Measurements from ENCODE around the gene DDX51. TPM values are rescaled to one million over a fixed set of nuclear protein-coding genes. Genes with fewer than 3 reads are reported as not detected.

Gene DDX51
- total and polyA plus RNA-seq, 4 donors, result 2.5 to 7.5 (median 5.5) TPM

DNA sequence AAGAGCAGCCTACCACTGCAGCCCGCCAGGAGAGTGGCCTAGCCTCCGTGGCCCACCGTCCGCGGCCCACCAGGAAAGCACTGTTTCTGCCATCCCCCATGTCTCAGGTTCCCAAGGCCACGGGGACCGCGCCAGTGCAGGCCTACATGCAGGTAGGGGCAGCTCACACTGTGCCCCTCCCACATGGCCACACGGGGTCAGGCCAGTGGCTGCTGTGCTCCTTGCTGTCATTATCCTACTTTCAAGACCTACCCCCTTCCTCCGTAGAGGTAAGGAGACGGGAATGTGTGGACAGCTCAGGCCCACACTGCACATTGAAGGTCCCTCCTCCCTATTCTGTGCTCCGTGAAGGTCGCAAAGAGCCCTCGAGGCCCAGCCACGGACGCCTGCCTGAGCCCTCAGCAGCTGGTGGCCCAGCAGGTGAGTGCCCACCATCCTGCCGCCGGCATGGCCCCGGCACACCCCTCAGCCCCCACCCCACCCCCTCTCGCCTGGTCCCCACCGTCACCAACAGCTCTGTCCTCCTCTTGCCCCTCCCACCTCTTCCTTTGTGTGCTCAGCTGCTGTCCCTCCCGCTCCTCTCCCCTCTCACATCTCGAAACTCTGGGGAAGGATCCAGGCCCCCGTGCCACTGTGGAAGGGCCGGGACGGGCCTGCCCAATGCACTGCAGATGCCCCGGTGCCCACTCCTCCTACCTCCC lies 10.0 kb downstream of the DDX51 start:
- Histone ChIP-seq H3K9me3 (ENCODE audit: control insufficient read depth in 4 of 4, low read length in 3 of 4) (no peaks in the 10 kb centered on the region), H3K4me1 (ENCODE audit: control insufficient read depth in 4 of 4, insufficient read depth in 4 of 4, low read length in 3 of 4) (no peaks in the 10 kb centered on the region), H3K36me3 (ENCODE audit: control insufficient read depth in 4 of 4, insufficient read depth in 3 of 4, low read depth in 1 of 4, low read length in 3 of 4) (peaks cover 2 to 7% (median 4%) of the 10 kb centered on the region in 4 donors), H3K9ac (ENCODE audit: low read depth in 1 of 2, low read length in 2 of 2) (no peak overlapping the region), H3K4me3 (ENCODE audit: low read depth in 1 of 3, low read length in 3 of 3) (no peak overlapping the region), H3K27ac (ENCODE audit: low read depth in 1 of 2, low read length in 2 of 2) (no peak overlapping the region), H3K27me3 (ENCODE audit: control insufficient read depth in 4 of 4, insufficient read depth in 4 of 4, low read length in 3 of 4) (no peaks in the 10 kb centered on the region)
- DNase-seq (ENCODE audit: low spot score), result no peak
- no peak for TF ChIP-seq SP1 (IDR thresholded peaks at IDR 0.05)
- TF ChIP-seq, protein P1, sequence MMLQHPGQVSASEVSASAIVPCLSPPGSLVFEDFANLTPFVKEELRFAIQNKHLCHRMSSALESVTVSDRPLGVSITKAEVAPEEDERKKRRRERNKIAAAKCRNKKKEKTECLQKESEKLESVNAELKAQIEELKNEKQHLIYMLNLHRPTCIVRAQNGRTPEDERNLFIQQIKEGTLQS (IDR thresholded peaks at IDR 0.05), result no peak
- WGBS, result 73% methylated on average over 27 of the region's 27 CpGs

DNA sequence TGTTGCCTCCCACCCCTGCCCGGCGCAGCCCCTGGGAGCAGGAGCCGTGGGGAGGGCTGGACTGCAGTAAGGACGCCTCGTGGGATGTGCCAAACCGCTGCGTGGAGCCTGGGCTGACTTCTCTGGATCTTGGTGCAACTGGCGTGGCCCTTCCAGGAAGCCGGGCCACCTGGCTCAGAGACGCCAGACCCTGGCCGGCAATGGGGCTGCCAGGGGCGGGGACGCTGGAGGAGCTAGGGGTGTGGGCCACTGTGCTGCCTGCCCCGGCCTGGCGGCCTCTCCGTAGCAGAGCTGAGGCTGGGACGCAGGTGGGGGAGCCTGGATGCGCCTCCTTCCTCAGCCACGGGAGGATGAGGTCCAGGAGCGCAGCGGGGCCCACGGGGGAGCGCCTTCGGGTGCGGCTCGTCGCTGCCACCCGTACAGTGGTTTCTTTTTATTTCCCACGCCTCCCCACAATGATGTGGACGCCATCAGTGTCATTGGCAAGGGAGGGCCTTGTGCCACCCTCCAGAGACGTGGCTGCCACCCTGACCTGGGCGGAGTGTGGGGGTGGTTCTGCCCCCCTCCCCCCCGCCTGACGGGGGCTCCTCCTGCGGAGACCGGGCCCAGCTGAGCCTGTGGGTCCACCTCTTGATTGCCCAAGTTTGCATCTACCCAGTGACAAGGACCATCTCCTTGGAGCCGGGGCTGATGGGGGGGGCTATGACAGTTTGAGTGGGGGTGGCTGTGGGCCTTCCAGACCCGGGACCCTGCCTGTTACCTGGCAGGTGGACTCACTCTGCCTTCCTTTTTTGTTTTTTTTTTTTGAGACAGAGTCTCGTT lies 11.3 kb downstream of the DDX51 start:
- no peak overlapping the region for H3K9ac ChIP-seq (ENCODE audit: low read depth in 1 of 2, low read length in 2 of 2)
- no peaks in the 10 kb centered on the region for H3K27me3 ChIP-seq (ENCODE audit: control insufficient read depth in 4 of 4, insufficient read depth in 4 of 4, low read length in 3 of 4)
- no peaks in the 10 kb centered on the region for H3K9me3 ChIP-seq (ENCODE audit: control insufficient read depth in 4 of 4, low read length in 3 of 4)
- TF ChIP-seq RAD21 (IDR thresholded peaks at IDR 0.05) (no peak), SP1 (IDR thresholded peaks at IDR 0.05) (no peak), TAF1 (conservative IDR thresholded peaks at IDR 0.05) (no peak), NR2F2 (IDR thresholded peaks at IDR 0.05) (no peak), HNF4G (IDR thresholded peaks at IDR 0.05) (no peak), RXRA (IDR thresholded peaks at IDR 0.05) (no peak), JUND (IDR thresholded peaks at IDR 0.05) (no peak), GABPA (IDR thresholded peaks at IDR 0.05 in 1 of 2, conservative IDR thresholded peaks at IDR 0.05 in 1 of 2) (no peak)
- TF ChIP-seq, protein P2, sequence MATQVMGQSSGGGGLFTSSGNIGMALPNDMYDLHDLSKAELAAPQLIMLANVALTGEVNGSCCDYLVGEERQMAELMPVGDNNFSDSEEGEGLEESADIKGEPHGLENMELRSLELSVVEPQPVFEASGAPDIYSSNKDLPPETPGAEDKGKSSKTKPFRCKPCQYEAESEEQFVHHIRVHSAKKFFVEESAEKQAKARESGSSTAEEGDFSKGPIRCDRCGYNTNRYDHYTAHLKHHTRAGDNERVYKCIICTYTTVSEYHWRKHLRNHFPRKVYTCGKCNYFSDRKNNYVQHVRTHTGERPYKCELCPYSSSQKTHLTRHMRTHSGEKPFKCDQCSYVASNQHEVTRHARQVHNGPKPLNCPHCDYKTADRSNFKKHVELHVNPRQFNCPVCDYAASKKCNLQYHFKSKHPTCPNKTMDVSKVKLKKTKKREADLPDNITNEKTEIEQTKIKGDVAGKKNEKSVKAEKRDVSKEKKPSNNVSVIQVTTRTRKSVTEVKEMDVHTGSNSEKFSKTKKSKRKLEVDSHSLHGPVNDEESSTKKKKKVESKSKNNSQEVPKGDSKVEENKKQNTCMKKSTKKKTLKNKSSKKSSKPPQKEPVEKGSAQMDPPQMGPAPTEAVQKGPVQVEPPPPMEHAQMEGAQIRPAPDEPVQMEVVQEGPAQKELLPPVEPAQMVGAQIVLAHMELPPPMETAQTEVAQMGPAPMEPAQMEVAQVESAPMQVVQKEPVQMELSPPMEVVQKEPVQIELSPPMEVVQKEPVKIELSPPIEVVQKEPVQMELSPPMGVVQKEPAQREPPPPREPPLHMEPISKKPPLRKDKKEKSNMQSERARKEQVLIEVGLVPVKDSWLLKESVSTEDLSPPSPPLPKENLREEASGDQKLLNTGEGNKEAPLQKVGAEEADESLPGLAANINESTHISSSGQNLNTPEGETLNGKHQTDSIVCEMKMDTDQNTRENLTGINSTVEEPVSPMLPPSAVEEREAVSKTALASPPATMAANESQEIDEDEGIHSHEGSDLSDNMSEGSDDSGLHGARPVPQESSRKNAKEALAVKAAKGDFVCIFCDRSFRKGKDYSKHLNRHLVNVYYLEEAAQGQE (IDR thresholded peaks at IDR 0.05), result no peak
- no peaks in the 10 kb centered on the region for H3K4me1 ChIP-seq (ENCODE audit: control insufficient read depth in 4 of 4, insufficient read depth in 4 of 4, low read length in 3 of 4)
- H3K36me3 ChIP-seq (ENCODE audit: control insufficient read depth in 4 of 4, insufficient read depth in 3 of 4, low read depth in 1 of 4, low read length in 3 of 4), result peaks cover 0 to 10% (median 4%) of the 10 kb centered on the region in 4 donors
- no peak overlapping the region for H3K27ac ChIP-seq (ENCODE audit: low read depth in 1 of 2, low read length in 2 of 2)
- H3K4me3 ChIP-seq (ENCODE audit: low read depth in 1 of 3, low read length in 3 of 3), result no peak overlapping the region
- no peak for DNase-seq (ENCODE audit: low spot score)
- 92% methylated on average over 39 of the region's 39 CpGs for WGBS

DNA sequence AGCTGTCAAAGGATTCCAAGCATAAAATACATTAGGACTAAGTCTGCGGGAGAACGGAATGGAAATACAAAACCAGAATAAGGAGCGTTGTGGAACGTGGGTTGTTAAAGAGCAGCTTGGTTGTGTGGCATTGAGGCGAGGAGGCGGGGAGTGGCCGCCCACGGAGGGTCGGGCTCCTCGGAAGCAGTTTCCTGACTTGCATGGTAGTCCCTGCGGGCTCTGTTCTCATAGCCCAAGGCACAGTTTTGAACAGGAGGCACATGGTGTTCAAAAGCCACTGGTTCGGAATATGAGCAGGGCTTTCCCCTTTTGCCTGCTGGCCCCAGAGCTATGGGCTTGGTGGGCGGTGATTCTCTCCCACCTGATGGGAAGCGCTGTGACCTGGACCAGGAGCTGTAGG lies 12.2 kb downstream of the DDX51 start:
- Histone ChIP-seq H3K36me3 (ENCODE audit: control insufficient read depth in 4 of 4, insufficient read depth in 3 of 4, low read depth in 1 of 4, low read length in 3 of 4) (peaks cover 0 to 16% (median 10%) of the 10 kb centered on the region in 4 donors), H3K27me3 (ENCODE audit: control insufficient read depth in 4 of 4, insufficient read depth in 4 of 4, low read length in 3 of 4) (no peaks in the 10 kb centered on the region), H3K9ac (ENCODE audit: low read depth in 1 of 2, low read length in 2 of 2) (no peak overlapping the region), H3K9me3 (ENCODE audit: control insufficient read depth in 4 of 4, low read length in 3 of 4) (no peaks in the 10 kb centered on the region), H3K4me1 (ENCODE audit: control insufficient read depth in 4 of 4, insufficient read depth in 4 of 4, low read length in 3 of 4) (no peaks in the 10 kb centered on the region), H3K4me3 (ENCODE audit: low read depth in 1 of 3, low read length in 3 of 3) (no peak overlapping the region), H3K27ac (ENCODE audit: low read depth in 1 of 2, low read length in 2 of 2) (no peak overlapping the region)
- WGBS, result 95% methylated on average over 14 of the region's 14 CpGs
- DNase-seq (ENCODE audit: low spot score), result no peak
- TF ChIP-seq FOXA1 (IDR thresholded peaks at IDR 0.05) (no peak), SP1 (IDR thresholded peaks at IDR 0.05) (no peak), HNF4G (IDR thresholded peaks at IDR 0.05) (no peak), HNF4A (conservative IDR thresholded peaks at IDR 0.05) (no peak), TAF1 (conservative IDR thresholded peaks at IDR 0.05) (no peak), RXRA (IDR thresholded peaks at IDR 0.05) (no peak), EGR1 (IDR thresholded peaks at IDR 0.05; ENCODE audit: low read depth in 2 of 2) (no peak), FOXA2 (IDR thresholded peaks at IDR 0.05) (no peak), ZBTB33 (IDR thresholded peaks at IDR 0.05) (no peak), GABPA (IDR thresholded peaks at IDR 0.05 in 1 of 2, conservative IDR thresholded peaks at IDR 0.05 in 1 of 2) (no peak), CTCF (IDR thresholded peaks at IDR 0.05; ENCODE audit: low read depth, low read length, missing input control) (no peak), JUND (IDR thresholded peaks at IDR 0.05) (no peak)
- TF ChIP-seq, protein P1 (IDR thresholded peaks at IDR 0.05), result no peak

Data from liver (tissue), 9 donors.